B cell (primary cell): ENCODE results near the gene MED22. TPM values are rescaled to one million over a fixed set of nuclear protein-coding genes. Genes with fewer than 3 reads are reported as not detected.

ENCODE experiments used
- ATAC-seq: fragments of 200-7000 bp; cut with Tn5 transposase; one replicate; pipeline ENCODE4 v1.10.0; 2021; ENCODE audit warnings: low read depth, mild to moderate bottlenecking, moderate number of reproducible peaks, moderate library complexity
- CTCF ChIA-PET: fragments of 350-600 bp; sonication (Branson Sonifier 250); formaldehyde crosslinking; loops from one replicate; lab custom pipeline; 2021; ENCODE audit warnings: antibody characterized with exemption, inconsistent platforms; lab: Charles Lee
- POLR2A ChIA-PET: fragments of 350-600 bp; sonication (Branson Sonifier 250); formaldehyde crosslinking; loops from one replicate; lab custom pipeline; 2021; ENCODE audit warnings: antibody characterized with exemption; lab: Charles Lee
- DNase-seq: peaks from one replicate; pipeline ENCODE4 v3.0.0; 2013
- H2AFZ ChIP-seq: 2 replicates; pipeline ENCODE4 v1.6.1; 2012; ENCODE audit warnings: mild to moderate bottlenecking, low read depth, low read length; ENCODE audit not compliant: insufficient read depth, poor library complexity, severe bottlenecking
- H3K27ac ChIP-seq, 2 donors: 1 replicate in 1 of 2; 2 replicates in 1 of 2; pipeline ENCODE4 v1.5.1; 2012 to 2013; ENCODE audit warnings: low read length in 2 of 2, mild to moderate bottlenecking in 2 of 2, moderate library complexity in 1 of 2
- H3K27me3 ChIP-seq, 4 experiments: fragments of 200-600 bp in 1 of 4; sonication (generic) in 1 of 4; replicated peaks in 1 of 4; 1 replicate in 2 of 4; 2 replicates in 2 of 4; pipeline versions ENCODE4 v1.6.1 to v1.7.0; 2013 to 2016; ENCODE audit warnings: low read length in 3 of 4, mild to moderate bottlenecking in 2 of 4, mixed read lengths in 1 of 4, moderate library complexity in 1 of 4; ENCODE audit not compliant: insufficient read depth in 4 of 4, control insufficient read depth in 3 of 4; ENCODE audit errors: control extremely low read depth in 1 of 4
- H3K36me3 ChIP-seq, 2 experiments: replicated peaks in 1 of 2; 1 replicate in 1 of 2; 2 replicates in 1 of 2; pipeline versions ENCODE4 v1.6.1 to v1.7.1; 2013; ENCODE audit warnings: low read length in 1 of 2; ENCODE audit not compliant: insufficient read depth in 2 of 2, control insufficient read depth in 1 of 2; ENCODE audit errors: control extremely low read depth in 1 of 2, extremely low read depth in 1 of 2
- H3K4me1 ChIP-seq, 2 donors: fragments of 200-600 bp in 1 of 2; sonication (generic) in 1 of 2; 1 replicate in 1 of 2; 2 replicates in 1 of 2; pipeline versions ENCODE4 v1.5.1 to v1.6.1; 2013 to 2017; ENCODE audit warnings: low read length in 2 of 2; ENCODE audit not compliant: control insufficient read depth in 2 of 2, insufficient read depth in 2 of 2
- H3K4me2 ChIP-seq: replicated peaks from 2 replicates; pipeline ENCODE3; 2012; ENCODE audit warnings: mild to moderate bottlenecking, low read depth, low read length; ENCODE audit not compliant: poor library complexity, severe bottlenecking
- H3K4me3 ChIP-seq, 5 experiments: fragments of 200-600 bp in 1 of 5; sonication (generic) in 1 of 5; 1 replicate in 3 of 5; 2 replicates in 2 of 5; pipeline versions ENCODE4 v1.5.1 to v1.7.0; 2011 to 2016; ENCODE audit warnings: low read length in 4 of 5, mild to moderate bottlenecking in 4 of 5, low read depth in 2 of 5, control low read depth in 1 of 5, moderate library complexity in 1 of 5; ENCODE audit not compliant: insufficient read depth in 1 of 5; ENCODE audit errors: control extremely low read depth in 1 of 5, extremely low read depth in 1 of 5
- H3K79me2 ChIP-seq: fragments of 200-600 bp; sonication (generic); one replicate; pipeline ENCODE4 v1.6.0; 2016; ENCODE audit warnings: low read length; ENCODE audit not compliant: control insufficient read depth, insufficient read depth
- H3K9ac ChIP-seq: fragments of 200-600 bp; sonication (generic); 2 replicates; pipeline ENCODE4 v1.6.1; 2017; ENCODE audit warnings: mild to moderate bottlenecking, low read length, moderate library complexity
- H3K9me3 ChIP-seq, 3 donors: one replicate each; pipeline versions ENCODE4 v1.6.1 to v1.7.1; 2013; ENCODE audit warnings: low read length in 2 of 3; ENCODE audit not compliant: control insufficient read depth in 2 of 3, insufficient read depth in 1 of 3; ENCODE audit errors: control extremely low read depth in 1 of 3
- H4K20me1 ChIP-seq: 2 replicates; pipeline ENCODE4 v1.6.0; 2012; ENCODE audit warnings: mild to moderate bottlenecking, low read length; ENCODE audit not compliant: insufficient read depth, control insufficient read depth, poor library complexity, severe bottlenecking
- H3K27ac Mint-ChIP-seq: one replicate; pipeline ENCODE4 v1.8.0; 2021; ENCODE audit warnings: mixed read lengths
- H3K27me3 Mint-ChIP-seq: one replicate; pipeline ENCODE4 v1.8.0; 2021; ENCODE audit warnings: mixed read lengths
- H3K4me1 Mint-ChIP-seq: one replicate; pipeline ENCODE4 v1.8.0; 2021; ENCODE audit warnings: mixed read lengths
- H3K4me3 Mint-ChIP-seq: one replicate; pipeline ENCODE4 v1.8.0; 2021; ENCODE audit warnings: mixed read lengths
- H3K9me3 Mint-ChIP-seq: one replicate; pipeline ENCODE4 v1.8.0; 2022; ENCODE audit warnings: mixed read lengths; ENCODE audit not compliant: insufficient read depth
- EZH2 ChIP-seq: IDR thresholded peaks from 2 replicates; pipeline ENCODE4 v1.6.1; 2012; ENCODE audit warnings: borderline replicate concordance, low read depth, mild to moderate bottlenecking, moderate library complexity, low read length; ENCODE audit not compliant: insufficient read depth, poor library complexity, severe bottlenecking
- WGBS: methylation state at CpG from one replicate; pipeline ENCODE4 v1.1.5; 2013; ENCODE audit warnings: missing lambda C conversion rate; ENCODE audit not compliant: insufficient coverage; 5-methylcytosine and 5-hydroxymethylcytosine counted together
- intact Hi-C: fragments of 100-400 bp; cut with micrococcal nuclease; formaldehyde crosslinking; loops from one replicate; pipeline ENCODE4 v1.10.0; 2022
- polyA plus RNA-seq: library from polyadenylated mRNA; depleted of rRNA; stranded (reverse); fragments of >200 nt; gene quantifications from 2 replicates; pipeline ENCODE4 v1.2.3, GENCODE V29; 2012
- total RNA-seq, 2 donors: library from RNA; stranded (reverse); fragments of 120-200 nt in 1 of 2; gene quantifications; 1 replicate in 1 of 2; 2 replicates in 1 of 2; pipeline versions ENCODE4 v1.2.3 to v1.2.4, GENCODE V29; 2013 to 2022
- TF ChIP-seq, protein P1 (sequence below): fragments of 200-600 bp; IDR thresholded peaks from one replicate; pipeline ENCODE4 v1.8.0; 2022; ENCODE audit warnings: antibody characterized with exemption, mild to moderate bottlenecking

MED22 gene
- total and polyA plus RNA-seq, 2 donors (not counting 1 experiment from before 2014, with no cell fraction given) = 44.9 to 50.4 TPM

- DNase-seq = no peak
- Histone ChIP-seq H3K4me1 (peaks cover 38 to 55% of the 10 kb centered on the region in 2 donors), H2AFZ (no peak overlapping the region), H3K4me2 (no peak overlapping the region), H3K4me3 (no peak overlapping the region), H3K36me3 (peaks cover 0 to 58% of the 10 kb centered on the region in 2 experiments), H3K9ac (no peak overlapping the region), H3K9me3 (peaks cover 0 to 9% (median 3%) of the 10 kb centered on the region in 3 donors), H3K27ac (peak overlapping the region in 1 of 2 donors; percentile 11), H4K20me1 (peaks cover 5% of the 10 kb centered on the region), H3K27me3 (no peaks in the 10 kb centered on the region), H3K79me2 (peaks cover 38% of the 10 kb centered on the region)
- no peak for ATAC-seq
- peaks cover 52% of the 10 kb centered on the region for H3K4me1 Mint-ChIP-seq
- ChIA-PET POLR2A (no interaction called here), CTCF (no interaction called here)
- H3K27ac Mint-ChIP-seq = no peak overlapping the region
- WGBS = 77% methylated on average over 11 of the region's 11 CpGs
- no peak for TF ChIP-seq EZH2
- TF ChIP-seq, protein P1, sequence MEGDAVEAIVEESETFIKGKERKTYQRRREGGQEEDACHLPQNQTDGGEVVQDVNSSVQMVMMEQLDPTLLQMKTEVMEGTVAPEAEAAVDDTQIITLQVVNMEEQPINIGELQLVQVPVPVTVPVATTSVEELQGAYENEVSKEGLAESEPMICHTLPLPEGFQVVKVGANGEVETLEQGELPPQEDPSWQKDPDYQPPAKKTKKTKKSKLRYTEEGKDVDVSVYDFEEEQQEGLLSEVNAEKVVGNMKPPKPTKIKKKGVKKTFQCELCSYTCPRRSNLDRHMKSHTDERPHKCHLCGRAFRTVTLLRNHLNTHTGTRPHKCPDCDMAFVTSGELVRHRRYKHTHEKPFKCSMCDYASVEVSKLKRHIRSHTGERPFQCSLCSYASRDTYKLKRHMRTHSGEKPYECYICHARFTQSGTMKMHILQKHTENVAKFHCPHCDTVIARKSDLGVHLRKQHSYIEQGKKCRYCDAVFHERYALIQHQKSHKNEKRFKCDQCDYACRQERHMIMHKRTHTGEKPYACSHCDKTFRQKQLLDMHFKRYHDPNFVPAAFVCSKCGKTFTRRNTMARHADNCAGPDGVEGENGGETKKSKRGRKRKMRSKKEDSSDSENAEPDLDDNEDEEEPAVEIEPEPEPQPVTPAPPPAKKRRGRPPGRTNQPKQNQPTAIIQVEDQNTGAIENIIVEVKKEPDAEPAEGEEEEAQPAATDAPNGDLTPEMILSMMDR = peak; percentile 21
- intact Hi-C loops = no loop called here
- no peaks in the 10 kb centered on the region for H3K9me3 Mint-ChIP-seq
- H3K27me3 Mint-ChIP-seq = no peaks in the 10 kb centered on the region
- H3K4me3 Mint-ChIP-seq = no peak overlapping the region
Measured at GRCh38 chr9:133342570-133342969, 5.4 kb downstream of the MED22 start.

- ChIA-PET POLR2A (no interaction called here), CTCF (no interaction called here)
- DNase-seq (no peak), ATAC-seq (no peak)
- Histone ChIP-seq H3K36me3 (peaks cover 0 to 58% of the 10 kb centered on the region in 2 experiments), H3K79me2 (peaks cover 34% of the 10 kb centered on the region), H3K4me3 (no peak overlapping the region), H3K27ac (peak overlapping the region; percentile 75), H3K9me3 (peaks cover 0 to 9% (median 3%) of the 10 kb centered on the region in 3 donors), H3K4me1 (peaks cover 38 to 54% of the 10 kb centered on the region in 2 donors), H4K20me1 (peaks cover 5% of the 10 kb centered on the region), H3K9ac (no peak overlapping the region), H3K27me3 (no peaks in the 10 kb centered on the region), H3K4me2 (peak overlapping the region; percentile 67), H2AFZ (no peak overlapping the region)
- Mint-ChIP-seq H3K27me3 (no peaks in the 10 kb centered on the region), H3K27ac (peak overlapping the region; percentile 83), H3K4me3 (peak overlapping the region; percentile 23), H3K4me1 (peaks cover 53% of the 10 kb centered on the region), H3K9me3 (no peaks in the 10 kb centered on the region)
- WGBS = 96% methylated on average over 12 of the region's 12 CpGs
- intact Hi-C loops = no loop called here
- TF ChIP-seq, protein P1 = no peak
- no peak for TF ChIP-seq EZH2
Measured at GRCh38 chr9:133342069-133342406, 5.9 kb downstream of the MED22 start.
